Esophagus squamous epithelium (tissue), 5 donors: ENCODE results near the gene PLD2. TPM values are rescaled to one million over a fixed set of nuclear protein-coding genes. Genes with fewer than 3 reads are reported as not detected.
A peak's percentile ranks its signal among the peaks of the same experiment; 100 is the strongest.
"Not testable (repeated sequence)": the region's sequence is repeated elsewhere in the genome, so short reads cannot be mapped to it uniquely, and the experiment has no call there.

Source experiments
- DNase-seq: peaks from one replicate; lab custom pipeline; 2025; lab: John Stamatoyannopoulos, UW
- H3K27ac ChIP-seq, 4 donors: fragments of 200-600 bp; sonication (generic); one replicate each; pipeline ENCODE4 v1.5.1; 2016 to 2019; ENCODE audit warnings: mild to moderate bottlenecking in 1 of 4
- H3K27me3 ChIP-seq, 4 donors: fragments of 200-600 bp; sonication (generic); 1 replicate in 3 of 4; 2 replicates in 1 of 4; pipeline versions ENCODE4 v1.5.1 to v1.6.0; 2017 to 2021; ENCODE audit warnings: antibody characterized with exemption in 1 of 4
- H3K36me3 ChIP-seq, 3 donors: fragments of 200-600 bp; sonication (generic); one replicate each; pipeline ENCODE4 v1.5.1; 2016 to 2019
- H3K4me1 ChIP-seq, 3 donors: fragments of 200-600 bp; sonication (generic); one replicate each; pipeline ENCODE4 v1.5.1; 2017 to 2019
- H3K4me3 ChIP-seq, 4 donors: fragments of 200-600 bp; sonication (generic); 1 replicate in 3 of 4; 2 replicates in 1 of 4; pipeline ENCODE4 v1.5.1; 2016 to 2019; ENCODE audit warnings: mild to moderate bottlenecking in 2 of 4, moderate library complexity in 1 of 4
- H3K9me3 ChIP-seq, 3 donors: fragments of 200-600 bp; sonication (generic); one replicate each; pipeline ENCODE4 v1.5.1; 2016 to 2019
- CTCF ChIP-seq, 6 experiments: fragments of 450-650 bp in 4 of 6; fragments of 200-600 bp in 2 of 6; sonication (generic) in 2 of 6; IDR thresholded peaks; one replicate each; pipeline ENCODE4 v1.5.1; 2016 to 2019; ENCODE audit warnings: antibody characterized with exemption in 6 of 6, mild to moderate bottlenecking in 4 of 6, moderate library complexity in 4 of 6
- POLR2A ChIP-seq, 4 donors: fragments of 450-650 bp; IDR thresholded peaks; one replicate each; pipeline ENCODE4 v1.6.1; 2017; ENCODE audit warnings: antibody characterized with exemption in 4 of 4, mild to moderate bottlenecking in 4 of 4, moderate library complexity in 3 of 4
- WGBS, 2 donors: methylation state at CpG; one replicate each; pipeline ENCODE4 v1.1.5; 2018; 5-methylcytosine and 5-hydroxymethylcytosine counted together
- intact Hi-C: fragments of 100-400 bp; cut with DNase I; formaldehyde crosslinking; loops from one replicate; pipeline ENCODE4 v1.15.0; 2022
- total RNA-seq, 4 donors: library from RNA; depleted of rRNA; stranded (reverse); fragments of >200 nt; gene quantifications; one replicate each; pipeline ENCODE4 v1.1.0, GENCODE V29; 2016
- donor health status: DM: yes; HTN: yes; CAD: no.

Gene PLD2
- total RNA-seq, 4 donors from 2014 or later = 38.7 to 114 (median 86.7) TPM

- Histone ChIP-seq H3K27ac (peak overlapping the region; percentile 83 to 93 (median 87)), H3K36me3 (peaks cover 0 to 10% (median 0%) of the 10 kb centered on the region in 3 donors), H3K4me3 (peak overlapping the region in 3 of 4 donors; percentile 4 to 15 (median 8)), H3K9me3 (no peaks in the 10 kb centered on the region), H3K27me3 (no peaks in the 10 kb centered on the region), H3K4me1 (peaks cover 50 to 95% (median 55%) of the 10 kb centered on the region in 3 donors)
- intact Hi-C loops = no loop called here
- 38 to 59% methylated on average over 5 of the region's 5 CpGs for WGBS, 2 donors
- DNase-seq = no peak
- TF ChIP-seq POLR2A (IDR thresholded peaks at IDR 0.05) (peak in 1 of 4 donors; percentile 39), CTCF (IDR thresholded peaks at IDR 0.05) (no peak)
Observed at GRCh38 chr17:4854111-4854681, 47.2 kb downstream of the PLD2 start.

GRCh38 chr17:4856271-4856936 lies 49.5 kb downstream of the PLD2 start:
- H3K4me3 ChIP-seq = no peak overlapping the region
- peak overlapping the region; percentile 14 to 93 (median 62) for H3K27ac ChIP-seq
- no peak for TF ChIP-seq POLR2A (IDR thresholded peaks at IDR 0.05)
- no peak for TF ChIP-seq CTCF (IDR thresholded peaks at IDR 0.05)
- intact Hi-C loops = no loop called here
- peaks cover 36 to 95% (median 44%) of the 10 kb centered on the region in 3 donors for H3K4me1 ChIP-seq
- DNase-seq = no peak
- no peaks in the 10 kb centered on the region for H3K27me3 ChIP-seq
- WGBS, 2 donors = 86 to 87% methylated on average over 16 to 17 of the region's 17 CpGs
- peaks cover 0 to 20% (median 0%) of the 10 kb centered on the region in 3 donors for H3K36me3 ChIP-seq
- H3K9me3 ChIP-seq = no peaks in the 10 kb centered on the region

- TF ChIP-seq CTCF (IDR thresholded peaks at IDR 0.05) = no peak
- no peak for TF ChIP-seq POLR2A (IDR thresholded peaks at IDR 0.05)
- Histone ChIP-seq H3K4me3 (no peak overlapping the region), H3K9me3 (no peaks in the 10 kb centered on the region), H3K36me3 (peaks cover 0 to 22% (median 0%) of the 10 kb centered on the region in 3 donors), H3K4me1 (peaks cover 39 to 95% (median 40%) of the 10 kb centered on the region in 3 donors), H3K27me3 (no peaks in the 10 kb centered on the region), H3K27ac (peak overlapping the region in 3 of 4 donors; percentile 42 to 93 (median 83))
- DNase-seq = no peak
- 100% methylated on average over 1 of the region's 7 CpGs; no CpG with 5 or more reads in 1 of the 2 donors for WGBS, 2 donors
- intact Hi-C loops = no loop called here
Observed at GRCh38 chr17:4856937-4857314, 50.0 kb downstream of the PLD2 start.

GRCh38 chr17:4857347-4857746 lies 50.4 kb downstream of the PLD2 start:
- WGBS, 2 donors = 38 to 69% methylated on average over 6 to 7 of the region's 7 CpGs
- DNase-seq, intact Hi-C loops, H3K27me3 ChIP-seq, H3K4me3 ChIP-seq, H3K9me3 ChIP-seq: not testable (repeated sequence)
- H3K4me1 ChIP-seq = peaks cover 36 to 95% (median 37%) of the 10 kb centered on the region in 3 donors
- H3K36me3 ChIP-seq = peaks cover 0 to 22% (median 0%) of the 10 kb centered on the region in 3 donors
- H3K27ac ChIP-seq = peak overlapping the region; percentile 83 to 93 (median 84)

- H3K27ac ChIP-seq = peak overlapping the region; percentile 83 to 93 (median 84)
- H3K4me3 ChIP-seq = peak overlapping the region; percentile 51 to 65 (median 56)
- intact Hi-C loops = no loop called here
- no peaks in the 10 kb centered on the region for H3K27me3 ChIP-seq
- DNase-seq = no peak
- peaks cover 0 to 22% (median 0%) of the 10 kb centered on the region in 3 donors for H3K36me3 ChIP-seq
- TF ChIP-seq POLR2A (IDR thresholded peaks at IDR 0.05) (no peak), CTCF (IDR thresholded peaks at IDR 0.05) (no peak)
- peaks cover 35 to 100% (median 43%) of the 10 kb centered on the region in 3 donors for H3K4me1 ChIP-seq
- 23 to 25% methylated on average over 6 to 7 of the region's 7 CpGs for WGBS, 2 donors
- H3K9me3 ChIP-seq = no peaks in the 10 kb centered on the region
Observed at GRCh38 chr17:4858068-4858881, 51.3 kb downstream of the PLD2 start.
